ENCODE measurements around the gene PKDCC.

Gene PKDCC

DNA sequence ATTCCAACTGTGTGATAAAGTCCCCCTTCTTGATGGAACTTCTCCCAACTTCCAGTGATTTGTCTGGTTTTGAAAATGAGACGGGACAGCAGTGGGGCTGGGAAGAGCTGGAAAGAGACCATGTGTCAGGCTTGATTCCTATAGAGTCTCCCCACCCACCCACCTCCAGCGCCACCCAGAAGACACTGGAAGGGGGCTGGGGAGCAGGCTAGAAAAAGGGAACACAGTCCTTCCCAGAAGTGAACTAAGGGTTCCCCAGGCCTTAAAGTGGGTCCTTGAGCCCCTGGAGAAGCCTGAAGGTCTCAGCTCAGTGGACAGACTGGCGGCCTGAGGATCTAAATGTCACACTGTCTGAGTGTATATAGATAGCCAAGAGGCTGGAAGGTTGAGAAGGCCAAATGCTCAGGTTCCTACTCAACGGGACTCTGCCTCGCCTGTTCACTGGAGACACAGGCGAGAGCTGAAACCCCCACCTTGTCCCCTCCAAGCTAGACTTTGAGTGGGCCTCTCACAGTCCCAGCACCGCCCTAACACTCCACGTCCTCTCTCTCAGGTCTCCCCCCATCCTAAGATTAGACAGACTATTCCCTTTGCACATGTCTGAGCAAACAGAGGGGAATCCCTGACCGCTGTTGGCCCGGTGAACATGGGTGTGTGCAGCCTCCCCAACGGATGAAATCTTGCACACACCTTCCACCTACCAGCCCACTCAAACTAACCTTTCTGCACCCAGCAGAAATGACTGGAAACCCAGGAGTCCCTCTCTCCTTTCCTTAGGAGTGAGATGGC is 1.6 kb downstream of the PKDCC start:
- DNase-seq (ENCODE audit: low read depth), result no peak

GRCh38 chr2:42050010-42050702 is 2.3 kb downstream of the PKDCC start:
- no peak for DNase-seq (ENCODE audit: low read depth)

DNA sequence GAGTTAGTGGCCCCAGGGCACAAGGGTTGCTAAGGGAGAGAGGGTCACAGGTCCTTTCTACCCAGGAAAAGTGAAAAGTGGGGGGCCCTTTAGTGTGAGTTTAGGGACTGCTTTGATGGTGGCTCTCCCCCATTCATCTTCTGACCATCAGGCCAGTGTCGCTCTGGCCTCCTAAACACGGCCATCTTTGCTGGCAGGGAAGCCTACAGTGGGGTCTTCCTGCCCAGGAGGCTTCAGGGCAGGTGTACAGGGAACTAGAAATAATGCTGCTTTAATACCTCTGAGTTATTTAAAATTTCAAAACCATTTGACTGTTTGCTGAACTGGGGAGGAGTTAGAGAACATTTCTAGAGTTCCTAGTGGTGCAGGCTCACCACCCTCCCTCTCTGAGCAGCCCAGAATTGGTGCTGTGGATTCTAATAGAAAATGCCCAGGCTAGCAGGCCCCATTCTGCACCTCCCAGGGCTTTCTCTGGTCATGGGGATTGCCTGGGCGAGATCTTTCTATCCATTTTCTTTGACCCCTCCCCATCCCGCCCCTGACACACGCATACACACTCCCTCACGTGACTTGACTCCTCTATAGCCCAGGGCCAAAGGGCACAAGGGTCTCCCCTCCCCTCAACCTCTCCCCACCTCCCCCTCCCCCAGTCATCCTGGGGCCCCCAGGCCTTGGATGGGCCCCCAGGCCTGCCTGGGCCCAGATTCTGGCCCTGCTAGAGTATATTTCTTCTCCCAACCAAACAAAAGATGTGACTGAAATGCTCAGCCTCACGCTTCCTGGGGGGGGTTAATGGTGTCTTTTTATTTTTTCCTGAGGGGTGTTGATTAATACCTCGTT is 3.1 kb downstream of the PKDCC start:
- no peak for DNase-seq (ENCODE audit: low read depth)

DNA sequence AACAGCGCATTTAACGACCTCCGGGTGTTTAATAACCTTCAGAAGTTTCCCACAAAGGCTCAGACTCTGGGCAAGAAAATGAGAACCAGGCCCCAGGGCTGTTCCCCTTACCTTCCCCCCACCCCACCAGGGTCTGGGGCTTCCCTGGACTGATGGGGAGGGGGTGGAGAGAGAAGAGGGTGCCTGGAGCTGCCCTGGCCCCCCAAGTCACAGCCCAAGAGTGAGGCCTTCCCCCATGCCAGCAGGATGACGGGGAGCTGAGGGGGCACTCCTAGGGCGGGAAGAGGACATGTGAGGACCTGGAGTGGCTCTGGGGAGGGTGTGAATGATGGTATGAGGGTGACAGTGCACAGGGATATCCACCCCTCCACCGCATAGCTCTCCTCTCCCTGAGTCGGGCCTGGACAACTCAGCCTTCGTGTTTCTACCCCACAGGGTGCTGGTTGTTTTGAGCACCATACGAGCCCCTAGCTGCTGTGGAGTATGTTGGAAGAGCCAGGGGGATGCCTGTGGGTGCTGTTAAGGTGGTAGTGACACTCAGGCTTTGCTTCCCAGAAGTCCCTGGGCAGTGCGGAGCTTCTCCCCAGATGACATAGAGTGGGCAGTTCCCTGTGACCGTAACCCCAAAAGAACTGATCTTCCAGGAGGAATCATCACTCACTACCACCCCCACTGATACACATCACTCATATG is 3.9 kb downstream of the PKDCC start:
- no peak for DNase-seq (ENCODE audit: low read depth)

- DNase-seq (ENCODE audit: low read depth), result no peak
Observed at GRCh38 chr2:42052702-42053481, 5.1 kb downstream of the PKDCC start.

GRCh38 chr2:42053482-42053790 is 5.6 kb downstream of the PKDCC start:
- DNase-seq (ENCODE audit: low read depth), result no peak

DNA sequence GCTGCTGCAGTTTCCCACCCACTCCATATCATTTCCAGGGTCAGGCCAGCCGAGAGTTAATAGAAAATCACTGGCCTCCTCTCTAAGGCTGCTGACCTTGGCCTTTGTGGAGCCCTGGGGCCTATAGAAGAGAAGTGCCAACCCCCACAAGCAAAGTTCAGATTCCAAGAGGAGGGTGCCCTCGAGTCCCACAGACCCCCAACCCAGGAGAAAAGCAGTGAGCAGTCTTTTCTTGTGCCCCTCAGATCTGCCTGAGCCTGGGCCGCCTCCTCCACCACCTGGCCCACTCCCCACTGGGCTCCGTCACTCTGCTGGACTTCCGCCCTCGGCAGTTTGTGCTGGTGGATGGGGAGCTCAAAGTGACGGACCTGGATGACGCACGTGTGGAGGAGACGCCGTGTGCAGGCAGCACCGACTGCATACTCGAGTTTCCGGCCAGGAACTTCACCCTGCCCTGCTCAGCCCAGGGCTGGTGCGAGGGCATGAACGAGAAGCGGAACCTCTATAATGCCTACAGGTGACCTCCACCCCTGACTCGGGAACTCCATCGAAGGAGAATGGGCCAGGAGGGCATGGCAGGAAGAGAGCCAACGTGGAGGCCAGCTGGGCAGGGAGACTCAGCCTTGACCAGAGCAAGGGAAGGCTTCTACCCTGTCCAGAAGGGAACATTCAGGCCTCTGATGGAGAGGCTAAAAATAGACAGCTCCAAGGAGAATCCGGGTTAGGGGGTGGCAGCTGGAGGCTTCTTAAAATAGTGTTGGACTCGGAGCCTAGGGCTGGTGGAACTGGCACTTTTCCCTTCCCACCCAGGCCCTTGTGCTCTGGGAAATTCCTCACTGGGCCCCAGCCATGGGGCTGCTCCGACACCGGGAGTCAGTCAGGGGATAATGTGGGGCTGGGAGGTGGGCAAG is 6.2 kb downstream of the PKDCC start:
- DNase-seq (ENCODE audit: low read depth), result no peak

DNA sequence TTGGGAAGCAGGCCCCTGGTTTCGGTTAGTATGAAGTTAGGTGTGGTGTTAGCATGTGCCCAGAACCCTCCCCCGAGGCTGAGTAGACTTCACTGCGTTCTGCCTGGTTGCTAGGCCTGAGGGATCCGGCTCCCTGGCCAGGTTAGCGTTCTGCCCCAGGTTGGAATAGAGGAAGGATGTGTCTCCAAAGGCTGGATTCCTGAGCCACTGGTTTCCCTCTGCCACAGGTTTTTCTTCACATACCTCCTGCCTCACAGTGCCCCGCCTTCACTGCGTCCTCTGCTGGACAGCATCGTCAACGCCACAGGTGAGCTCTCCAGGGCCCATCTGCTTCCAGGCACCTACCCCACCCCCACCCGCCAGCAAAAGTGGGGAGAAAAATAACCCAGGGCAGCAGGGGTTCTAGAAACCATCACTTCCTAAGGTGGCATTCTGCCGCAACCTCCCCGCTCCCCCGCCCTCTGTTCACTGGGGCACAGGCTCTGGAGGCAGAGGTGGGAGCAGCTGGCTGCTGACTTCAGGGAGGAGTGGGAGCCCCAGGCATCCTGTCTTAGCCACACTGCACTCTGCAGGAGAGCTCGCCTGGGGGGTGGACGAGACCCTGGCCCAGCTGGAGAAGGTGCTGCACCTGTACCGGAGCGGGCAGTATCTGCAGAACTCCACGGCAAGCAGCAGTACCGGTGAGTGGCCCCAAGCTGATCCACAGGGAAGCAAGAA is 7.1 kb downstream of the PKDCC start:
- DNase-seq (ENCODE audit: low read depth), result no peak

GRCh38 chr2:42055573-42056514 is 8.0 kb downstream of the PKDCC start:
- DNase-seq (ENCODE audit: low read depth), result no peak

- no peak for DNase-seq (ENCODE audit: low read depth)
Observed at GRCh38 chr2:42057159-42057901, 9.5 kb downstream of the PKDCC start.

DNA sequence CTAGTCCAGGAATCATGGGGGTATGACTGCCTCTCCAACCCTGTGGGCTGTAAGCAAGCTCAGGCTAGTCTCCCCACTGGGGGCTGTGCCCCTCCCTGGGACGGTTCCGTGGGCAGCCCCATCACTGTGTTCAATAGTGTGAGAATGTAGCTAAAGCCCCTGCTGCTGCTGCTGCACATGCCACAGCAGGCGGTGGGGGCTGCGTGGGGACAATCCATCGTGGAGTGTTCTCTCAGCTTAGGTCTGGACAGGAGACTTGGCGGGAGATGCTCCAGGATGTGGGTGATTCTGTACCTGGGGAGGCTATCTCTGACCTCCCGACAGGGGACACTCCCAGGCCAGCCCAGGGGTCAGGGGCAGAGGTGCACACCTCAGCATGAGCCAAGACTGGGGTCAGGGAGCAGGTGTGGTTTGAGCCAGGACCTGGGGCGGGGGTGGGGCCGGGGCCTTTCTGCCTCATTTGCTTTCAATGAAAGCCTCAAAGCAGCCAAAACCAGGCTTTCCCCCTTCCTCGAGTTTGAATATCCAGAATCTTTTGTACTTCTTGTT is 10.2 kb downstream of the PKDCC start:
- DNase-seq (ENCODE audit: low read depth), result no peak

- no peak for DNase-seq (ENCODE audit: low read depth)
Observed at GRCh38 chr2:42059261-42059898, 11.6 kb downstream of the PKDCC start.

DNA sequence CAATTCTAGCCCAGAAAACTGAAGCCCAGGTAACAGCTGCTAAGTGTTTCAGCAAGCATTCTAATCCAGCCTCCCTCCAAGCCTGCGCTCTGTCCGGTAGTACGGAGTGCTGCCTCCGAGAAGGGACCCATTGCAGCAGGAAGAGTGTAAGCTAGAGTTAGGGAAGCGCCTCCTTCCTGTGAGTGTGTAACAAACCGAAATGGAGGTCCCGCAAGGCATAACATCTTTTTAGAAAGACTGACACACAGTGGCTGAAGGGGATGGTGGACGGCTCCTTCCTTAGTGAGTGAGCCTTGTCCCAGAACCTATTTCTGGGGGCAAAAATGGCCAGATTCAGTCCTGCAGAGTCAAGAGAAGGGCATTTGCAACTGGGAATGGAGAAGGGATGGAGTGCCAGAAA is 12.2 kb downstream of the PKDCC start:
- DNase-seq (ENCODE audit: low read depth), result no peak

DNA sequence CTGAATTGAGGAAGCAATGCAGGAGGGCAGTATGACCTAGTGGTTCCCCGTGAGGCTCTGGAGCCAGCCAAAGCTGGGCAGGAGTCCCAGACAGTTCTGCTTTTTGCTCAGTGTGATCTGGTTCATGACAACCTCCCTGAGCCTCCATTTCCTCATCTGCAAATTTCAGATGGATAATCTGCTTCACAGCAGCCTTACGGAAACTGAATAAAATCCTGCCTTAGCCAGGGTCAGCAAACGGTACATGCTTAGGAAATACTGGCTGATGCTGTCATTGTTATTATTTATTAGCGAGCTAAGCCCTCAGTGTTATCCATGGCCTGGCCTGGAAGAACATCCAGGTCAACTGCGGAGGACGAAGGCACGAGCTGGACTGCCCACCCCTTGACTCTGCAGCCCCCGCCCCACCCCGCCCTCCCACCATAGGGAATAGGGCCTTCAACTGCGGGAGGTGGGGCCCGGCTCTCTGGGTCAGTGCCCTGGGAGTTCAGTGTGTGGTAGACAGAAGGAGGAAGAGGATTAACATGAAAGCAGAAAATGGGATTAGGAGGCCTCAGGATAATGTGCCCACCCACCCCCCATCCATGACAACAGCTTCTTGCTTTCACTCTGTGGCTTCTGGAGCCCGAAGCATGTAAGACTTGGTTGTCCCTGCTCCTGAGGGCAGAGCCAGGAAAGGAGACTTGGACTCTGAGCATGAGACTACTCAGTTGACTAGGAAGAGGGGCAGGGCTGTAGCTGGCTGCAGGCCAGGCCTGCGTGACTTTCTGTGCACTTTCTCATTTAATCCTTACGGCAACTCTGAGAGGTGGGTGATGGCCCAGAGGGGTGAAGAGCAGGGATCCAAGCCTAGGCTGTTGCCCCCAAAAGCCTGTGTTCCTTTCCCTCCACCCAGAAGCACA is 13.1 kb downstream of the PKDCC start:
- no peak for DNase-seq (ENCODE audit: low read depth)

GRCh38 chr2:42061839-42062238 is 14.0 kb downstream of the PKDCC start:
- DNase-seq (ENCODE audit: low read depth), result no peak

Data from stimulated activated CD8-positive, alpha-beta memory T cell treated with anti-CD3 and anti-CD28 coated beads, Interleukin-15, amount 100 ng/mL, for 1 hour (primary cell).